ENCODE measurements around the gene SERP2.

The SERP2 gene

DNA sequence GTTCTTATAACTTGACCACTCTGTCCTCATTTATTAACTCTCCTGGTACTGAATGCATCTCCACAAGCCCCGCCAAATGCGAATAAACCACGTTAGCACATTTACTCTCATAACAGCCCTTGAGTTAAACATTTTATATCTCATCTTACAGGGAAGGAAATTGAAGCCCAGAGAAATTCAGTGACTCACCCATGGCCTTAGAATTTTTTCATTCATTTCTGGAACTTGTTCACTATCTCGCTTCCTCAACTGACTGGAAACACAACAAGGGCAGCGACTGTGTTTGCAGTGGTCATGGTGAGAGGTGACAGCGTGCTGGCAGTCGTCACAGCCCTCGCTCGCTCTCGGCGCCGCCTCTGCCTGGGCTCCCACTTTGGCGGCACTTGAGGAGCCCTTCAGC is 39.5 kb downstream of the SERP2 start:
- DNase-seq: no peak

DNA sequence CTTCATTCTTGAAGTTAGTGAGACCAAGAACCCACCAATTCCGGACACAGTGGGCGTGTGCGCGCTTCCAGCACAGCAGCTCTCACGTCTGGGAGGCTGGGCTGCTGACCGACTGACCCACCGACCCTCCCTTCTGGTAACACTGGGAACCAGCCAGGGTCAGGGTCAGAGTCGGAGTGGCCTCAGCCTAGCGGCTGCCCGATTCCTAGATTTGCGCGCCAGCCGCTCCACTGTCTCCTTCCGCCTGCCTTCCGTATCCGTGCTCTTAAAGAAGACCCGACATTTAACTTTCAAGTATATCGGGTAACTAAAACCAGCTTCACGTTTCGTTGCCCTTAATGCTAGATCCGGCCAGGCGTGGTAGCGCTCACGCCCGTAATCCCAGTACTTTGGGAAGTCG is 41.1 kb downstream of the SERP2 start:
- DNase-seq: no peak

DNA sequence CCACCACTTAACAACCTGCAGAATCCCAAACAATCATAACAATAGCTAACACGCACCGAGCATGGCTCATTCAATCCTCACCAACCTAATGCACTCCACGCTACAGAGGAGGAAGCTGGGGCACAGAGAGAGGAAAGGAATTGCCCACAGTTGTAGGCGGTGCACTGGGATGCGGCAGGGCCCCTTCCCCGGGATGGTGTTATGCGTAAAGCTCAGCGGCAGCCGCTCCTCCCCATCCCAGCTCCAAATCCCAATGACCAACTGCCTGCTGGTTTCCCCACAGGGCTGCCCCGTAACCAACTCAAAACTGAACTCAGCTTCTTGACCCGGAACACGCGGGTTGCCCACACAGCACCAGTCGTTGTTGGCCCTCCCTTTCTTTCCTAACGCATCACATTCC is 42.2 kb downstream of the SERP2 start:
- DNase-seq: no peak

DNA sequence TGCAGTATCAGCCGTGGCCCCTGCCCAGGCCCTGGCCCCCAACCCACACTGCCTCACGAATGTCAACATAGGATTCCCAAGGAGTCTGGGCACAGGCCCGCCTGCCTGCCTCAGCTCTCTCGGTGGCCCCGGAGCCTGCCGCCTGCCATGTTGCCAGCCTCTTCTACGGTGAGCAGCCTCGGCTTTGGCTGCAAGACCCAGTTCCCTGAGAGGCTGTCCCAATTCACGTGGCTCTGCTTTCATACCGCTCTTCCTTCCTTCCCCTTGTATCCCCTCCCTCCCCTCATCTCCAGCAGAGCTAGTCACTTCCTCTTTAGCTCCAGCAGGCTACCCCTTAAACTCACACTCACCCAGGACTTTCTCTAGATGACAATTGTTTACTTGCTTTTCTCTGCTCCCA is 42.7 kb downstream of the SERP2 start:
- DNase-seq: peak; percentile 82

DNA sequence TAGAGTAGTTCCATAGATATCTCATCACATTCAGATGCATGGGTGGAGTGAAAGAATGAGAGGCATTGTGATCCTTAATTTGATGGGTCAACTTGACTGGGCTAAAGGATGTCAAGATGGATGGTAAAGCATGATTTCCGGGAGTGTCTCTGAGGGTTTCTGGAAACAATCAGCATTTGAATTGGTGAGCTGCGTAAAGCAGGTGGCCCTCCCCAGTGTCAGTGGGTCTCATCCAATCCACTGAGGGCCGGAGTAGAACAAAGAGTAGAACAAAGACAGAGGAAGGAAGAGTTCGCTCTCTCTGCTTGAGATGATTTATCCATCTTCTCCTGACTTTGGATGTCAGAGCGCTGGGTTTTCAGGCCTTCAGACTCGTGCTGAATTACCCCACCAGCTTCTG is 43.1 kb downstream of the SERP2 start:
- no peak for DNase-seq

DNA sequence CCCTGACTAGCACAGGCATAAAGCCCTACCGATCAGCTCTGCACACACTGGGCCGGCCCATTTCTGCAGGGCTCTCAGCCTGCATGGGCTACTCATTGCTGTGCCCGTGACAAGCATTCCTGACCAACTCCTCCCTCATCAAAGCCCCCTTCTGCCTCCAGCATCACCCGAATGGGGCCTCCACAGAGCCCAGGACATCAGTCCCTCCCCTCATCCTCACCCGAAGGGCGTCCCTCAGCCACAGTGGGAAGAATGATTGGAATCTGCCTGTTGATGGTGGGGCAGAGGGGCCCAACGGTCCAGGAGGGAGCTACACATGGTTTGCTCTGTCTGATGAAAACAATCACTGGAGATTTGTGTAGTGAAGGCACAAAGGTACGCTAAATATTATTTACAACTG is 43.8 kb downstream of the SERP2 start:
- no peak for DNase-seq

DNA sequence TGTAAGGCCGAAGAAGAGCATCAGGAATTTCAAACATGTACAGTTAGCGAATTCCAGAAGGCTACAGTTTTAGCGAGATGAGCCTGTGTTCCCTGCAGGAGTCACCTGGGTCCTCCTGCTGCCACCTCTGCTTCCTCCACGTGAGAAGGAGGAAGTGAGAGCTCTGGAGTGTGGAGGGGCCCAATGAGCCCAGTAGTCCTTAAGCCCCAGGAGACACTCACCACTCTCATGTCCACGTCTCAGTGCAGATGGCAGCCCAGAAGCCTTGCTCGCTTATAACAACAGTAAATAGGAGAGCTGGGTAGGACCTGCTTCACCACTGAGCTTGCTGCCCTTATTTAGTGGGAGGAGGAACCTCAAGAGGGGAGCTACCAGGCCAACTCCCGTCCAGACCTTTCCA is 44.3 kb downstream of the SERP2 start:
- no peak for DNase-seq

DNA sequence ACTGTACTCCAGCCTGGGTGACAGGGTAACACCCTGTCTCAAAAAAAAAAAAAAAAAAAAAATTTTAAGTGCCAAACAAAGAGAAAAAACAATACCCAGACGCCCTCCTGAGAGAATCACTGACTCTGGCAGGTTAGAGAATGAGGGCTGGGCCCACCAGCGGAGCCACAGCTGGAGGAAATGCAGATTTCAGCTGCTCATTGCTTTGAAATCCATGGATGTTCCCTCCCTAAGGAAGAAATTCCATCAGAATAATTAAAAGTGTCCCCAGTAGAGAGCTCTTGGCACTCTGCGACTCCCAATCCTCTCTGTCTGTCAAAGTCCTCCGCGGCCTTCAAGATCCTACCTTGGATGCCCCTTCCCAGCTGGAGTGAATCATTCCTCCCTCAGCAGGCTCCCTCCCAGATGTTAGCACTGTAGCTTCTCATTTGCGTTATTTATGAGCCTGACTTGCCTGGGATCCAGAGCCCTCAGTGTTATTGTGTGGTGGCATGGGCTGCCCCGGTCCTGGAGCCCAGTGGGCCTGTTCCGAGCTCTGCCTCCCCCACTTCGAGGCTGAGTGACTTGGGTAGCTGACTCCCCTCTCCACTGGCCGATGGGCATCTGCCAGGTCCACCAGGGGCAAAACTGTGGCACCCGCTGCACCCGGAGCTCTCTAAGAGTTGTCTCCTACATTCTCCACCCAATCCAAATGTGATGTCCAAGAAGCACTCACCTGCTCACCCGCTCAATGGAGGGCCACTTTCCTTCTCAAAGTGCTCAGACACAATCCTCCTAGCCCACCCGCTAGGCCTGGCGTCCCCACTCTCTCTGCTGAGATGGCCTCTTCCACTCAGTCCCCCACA is 47.0 kb downstream of the SERP2 start:
- DNase-seq: no peak

DNA sequence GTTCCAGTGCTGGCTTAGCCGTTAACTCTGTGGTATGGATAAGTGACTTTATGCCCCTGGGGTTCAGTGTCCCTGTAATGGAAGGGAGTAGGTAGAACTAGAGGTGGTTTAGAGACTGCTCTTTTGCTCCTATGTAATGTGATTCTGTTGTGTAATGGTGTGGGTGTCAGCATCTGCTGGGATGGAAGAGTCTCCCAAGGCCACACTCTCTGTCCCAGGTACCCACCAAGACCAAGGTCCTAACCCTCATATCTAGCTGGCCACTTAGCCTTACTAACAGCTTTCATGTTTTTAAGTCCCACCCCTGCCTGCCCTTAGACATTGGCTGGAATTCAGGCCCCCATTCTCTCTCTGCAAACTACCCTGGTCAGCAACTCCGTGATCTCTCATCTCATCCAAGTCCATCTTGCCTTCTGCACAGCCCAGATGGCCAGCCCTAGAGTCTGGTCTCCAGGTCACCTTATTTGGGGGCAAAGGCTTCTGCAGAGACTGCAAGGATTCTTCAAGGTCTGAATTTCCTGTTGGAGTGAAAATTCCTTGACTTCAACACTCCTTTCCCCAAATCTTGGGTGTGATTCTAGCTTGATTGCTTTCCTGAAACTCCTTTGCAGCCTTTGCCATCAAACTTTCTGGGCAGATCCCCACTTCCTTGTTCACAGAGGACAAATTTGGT is 48.4 kb downstream of the SERP2 start:
- DNase-seq: no peak

DNA sequence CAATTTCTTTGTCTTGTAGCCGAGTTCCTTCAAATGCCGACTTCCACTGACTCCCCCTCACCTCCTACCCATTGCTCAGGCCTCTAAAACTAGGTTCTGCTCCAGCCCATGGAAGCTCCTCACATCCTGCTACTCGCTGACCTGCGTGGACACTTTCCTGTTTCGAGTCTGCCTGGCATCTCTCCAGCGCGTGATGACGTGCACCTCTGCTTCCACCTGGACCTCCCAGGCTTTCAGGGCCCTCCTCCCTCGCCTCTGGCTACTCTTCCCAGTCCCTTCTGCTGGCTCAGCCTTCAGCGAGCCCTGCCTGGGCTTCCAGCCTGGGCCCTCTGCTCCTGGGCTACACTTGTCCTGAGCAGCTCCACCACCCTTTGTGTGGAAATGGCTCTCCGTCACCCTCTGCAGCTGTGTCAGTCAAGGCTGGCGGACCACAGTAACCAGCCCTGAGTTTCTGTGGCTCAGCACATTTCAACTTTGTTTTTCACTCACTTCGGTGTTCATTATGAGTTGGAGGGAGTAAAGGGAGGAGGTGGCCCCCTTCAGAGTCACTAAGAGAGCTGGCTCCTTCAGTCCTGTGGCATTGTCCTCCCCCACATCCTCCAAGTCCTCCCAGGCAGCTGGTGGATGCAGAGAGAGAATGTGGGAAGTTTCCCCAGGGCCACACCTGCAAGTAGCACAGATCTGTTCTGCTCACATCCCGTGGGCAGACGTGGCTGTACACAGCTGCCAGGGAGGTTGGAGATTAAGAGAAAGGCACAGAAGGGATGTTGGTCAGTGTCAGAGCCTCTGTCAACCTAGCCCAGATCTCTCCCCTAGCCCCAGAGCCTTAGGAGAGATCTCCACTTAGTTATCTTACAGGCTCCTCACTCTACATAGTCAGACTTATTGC is 49.4 kb downstream of the SERP2 start:
- no peak for DNase-seq

DNA sequence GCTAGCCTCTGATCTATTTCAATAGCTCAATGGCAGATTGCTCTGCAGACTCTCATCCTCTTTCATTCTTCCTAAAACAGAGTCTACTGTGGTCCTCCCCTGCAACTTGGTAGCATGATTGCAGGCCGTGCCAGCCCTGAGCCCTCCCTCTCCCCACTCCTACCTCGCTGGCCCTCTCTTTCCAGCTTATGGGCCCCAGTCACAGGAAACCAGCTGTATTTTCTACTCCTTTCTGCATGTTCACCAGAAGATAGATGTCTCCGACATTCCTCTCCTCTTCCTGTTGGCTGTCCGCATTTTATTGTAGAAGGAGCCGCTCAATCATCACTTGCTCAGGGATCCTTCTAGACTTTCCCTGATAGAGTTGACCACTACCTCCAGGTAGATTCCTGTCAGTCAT is 50.2 kb downstream of the SERP2 start:
- no peak for DNase-seq

DNA sequence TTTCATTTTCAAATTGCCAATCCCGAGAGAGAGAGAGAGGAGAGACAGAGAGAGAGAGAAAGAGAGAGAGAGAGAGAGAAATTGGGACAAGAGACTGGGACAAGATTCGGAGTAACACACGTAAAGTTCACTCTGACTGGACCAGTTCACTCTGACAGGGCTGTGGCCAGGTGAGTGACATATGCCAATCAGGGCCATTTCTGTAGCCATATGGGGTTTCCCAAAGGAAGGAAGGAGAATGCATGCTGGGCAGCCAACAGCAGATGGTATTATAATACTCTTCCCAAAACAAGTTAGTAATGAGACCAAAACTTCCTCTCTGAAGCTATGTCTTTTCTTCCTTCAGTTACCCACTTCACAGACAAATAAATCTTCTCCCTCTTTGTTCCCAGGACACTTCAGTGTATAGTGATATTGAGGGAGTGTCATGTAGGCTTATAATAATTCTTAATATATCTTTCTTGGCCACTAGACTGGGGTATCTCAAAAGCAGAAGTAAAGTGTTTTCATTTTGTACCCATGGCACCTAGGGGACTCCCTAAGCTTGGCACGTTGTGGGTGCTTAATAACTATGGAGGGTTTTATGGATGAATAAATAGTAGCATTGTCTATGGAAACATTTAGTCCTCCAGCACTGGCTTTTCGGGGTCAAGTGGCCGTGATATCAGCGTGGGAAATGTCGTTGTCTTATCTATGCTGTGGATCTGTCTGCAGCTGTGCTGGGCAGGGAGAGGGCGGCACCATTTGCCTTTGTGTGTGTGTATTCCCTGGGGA is 51.6 kb downstream of the SERP2 start:
- no peak for DNase-seq

DNA sequence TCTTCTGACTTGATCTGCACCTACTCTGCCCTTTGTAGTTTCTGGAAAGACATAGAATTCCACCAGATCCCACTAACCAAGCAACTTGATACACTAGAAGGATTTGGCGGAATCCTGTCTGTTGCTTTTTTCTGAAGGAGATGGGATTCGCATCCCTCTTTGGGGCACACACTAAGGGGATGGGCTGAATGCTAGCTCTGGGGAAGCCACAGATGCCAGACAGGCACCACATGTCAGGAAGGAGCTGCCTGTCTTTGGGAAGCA is 52.1 kb downstream of the SERP2 start:
- DNase-seq: no peak

DNA sequence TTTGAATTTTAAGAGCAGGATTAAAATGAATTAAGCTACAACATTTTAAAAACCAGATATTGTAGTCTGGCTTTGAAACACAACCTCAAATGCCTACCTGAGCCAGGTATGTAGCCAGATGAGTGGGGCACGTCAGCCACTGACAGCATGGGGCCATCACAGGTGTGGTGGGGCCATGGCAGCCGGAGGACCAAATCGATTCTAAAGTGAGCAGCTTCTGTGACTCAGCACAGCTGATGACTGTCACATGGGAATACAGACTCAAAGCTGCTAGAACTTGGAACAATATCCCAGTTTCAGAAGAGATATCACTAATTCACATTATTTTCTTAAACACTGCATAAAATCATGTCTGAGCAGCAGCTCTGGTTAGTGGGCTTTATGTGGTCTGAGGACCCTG is 52.8 kb downstream of the SERP2 start:
- no peak for DNase-seq

DNA sequence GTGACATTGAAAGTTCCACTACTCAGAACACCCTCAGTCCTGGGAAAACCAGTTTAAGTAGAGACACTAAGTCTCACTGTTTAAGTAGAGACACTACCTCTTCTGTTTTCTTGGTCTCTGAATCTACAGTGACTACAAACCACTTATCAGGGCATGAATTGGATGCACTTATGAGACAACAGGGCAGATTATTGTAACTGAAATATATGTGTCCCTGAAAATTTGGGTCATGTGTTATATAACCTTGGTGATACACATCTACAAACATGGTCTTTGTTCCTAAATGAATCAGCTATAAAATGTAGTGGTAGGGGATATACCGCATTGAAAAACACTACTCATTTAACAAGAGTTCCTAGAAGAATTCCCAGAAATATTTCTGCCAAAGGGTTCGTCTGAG is 55.7 kb downstream of the SERP2 start:
- no peak for DNase-seq

DNA sequence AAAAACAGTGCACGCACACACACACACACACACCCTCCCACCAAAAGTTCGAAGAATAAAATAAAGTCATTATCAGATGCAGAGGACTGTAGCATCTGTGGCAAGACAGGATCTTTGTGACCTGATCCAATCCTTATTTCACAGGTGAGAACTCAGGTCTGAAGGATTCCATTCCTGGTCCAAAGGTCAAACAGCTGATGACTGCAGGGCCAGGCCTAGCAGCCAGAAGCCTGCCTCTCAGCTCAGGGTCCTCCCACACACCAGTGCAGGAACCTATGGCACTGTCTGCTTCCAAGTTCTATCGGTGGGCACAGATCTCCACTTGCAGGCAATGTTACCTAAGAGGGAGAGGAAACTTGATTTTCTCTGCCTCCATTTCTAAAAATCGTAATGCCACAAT is 57.5 kb downstream of the SERP2 start:
- DNase-seq: no peak

DNA sequence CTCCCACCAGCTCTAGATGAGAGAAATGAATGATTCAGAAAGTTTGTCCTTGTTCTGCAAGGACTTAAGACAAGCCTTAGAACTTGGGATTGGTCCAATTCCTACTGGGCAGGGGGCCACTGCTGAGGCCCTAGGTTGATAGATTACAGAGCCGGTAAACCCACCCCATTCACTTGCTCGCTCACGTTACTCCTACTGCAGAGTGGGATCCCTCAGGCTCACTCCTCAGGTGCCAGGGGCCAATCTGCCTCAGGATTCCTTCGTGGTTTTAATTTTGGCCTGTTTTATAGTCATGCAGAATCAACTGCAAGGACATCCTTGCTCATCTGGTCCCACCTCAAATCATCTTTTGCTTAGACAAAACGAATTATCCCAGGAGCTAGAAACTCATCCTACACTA is 59.0 kb downstream of the SERP2 start:
- no peak for DNase-seq

DNA sequence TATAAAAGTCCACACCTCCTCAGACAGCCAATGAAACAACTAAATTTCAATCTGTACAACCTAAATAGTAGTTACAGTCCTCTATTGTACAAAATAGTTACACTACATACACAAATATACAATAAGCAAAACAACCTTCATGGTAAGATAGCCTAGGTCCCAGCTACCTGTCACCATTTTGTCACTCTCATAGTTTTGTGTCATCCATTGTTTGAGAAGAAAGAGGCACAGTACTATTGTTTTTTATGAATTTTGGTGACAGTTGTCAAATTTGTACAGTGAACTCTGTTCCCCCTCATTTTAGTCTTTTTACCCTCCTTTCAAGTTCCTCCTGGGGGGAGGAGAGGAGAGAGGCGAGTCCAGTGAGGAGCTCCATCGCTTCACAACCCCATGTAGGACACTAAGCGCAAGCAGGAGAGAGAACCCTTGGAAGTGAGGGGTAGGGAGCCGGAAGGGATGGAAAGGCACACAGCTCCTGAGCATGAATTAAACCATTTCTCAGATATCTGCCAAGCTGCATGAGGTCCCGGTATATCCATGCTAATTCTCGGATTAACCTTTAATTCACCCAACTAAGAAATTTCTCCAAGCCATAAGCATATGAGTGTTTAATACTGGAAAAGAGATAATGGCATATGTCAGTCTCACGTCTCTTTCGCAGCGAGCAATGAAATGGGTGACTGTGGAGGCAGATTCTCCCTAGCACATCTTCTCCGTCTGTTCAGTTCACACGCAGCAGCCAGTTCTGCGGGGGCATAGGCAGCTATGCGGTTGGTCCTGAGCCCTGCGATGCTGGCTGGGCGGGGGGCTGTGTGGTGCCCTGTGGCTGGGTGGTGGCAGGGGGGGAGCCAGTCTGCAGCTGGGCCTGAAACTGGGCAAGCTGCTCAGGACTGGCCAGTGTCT is 60.5 kb downstream of the SERP2 start:
- no peak for DNase-seq

DNA sequence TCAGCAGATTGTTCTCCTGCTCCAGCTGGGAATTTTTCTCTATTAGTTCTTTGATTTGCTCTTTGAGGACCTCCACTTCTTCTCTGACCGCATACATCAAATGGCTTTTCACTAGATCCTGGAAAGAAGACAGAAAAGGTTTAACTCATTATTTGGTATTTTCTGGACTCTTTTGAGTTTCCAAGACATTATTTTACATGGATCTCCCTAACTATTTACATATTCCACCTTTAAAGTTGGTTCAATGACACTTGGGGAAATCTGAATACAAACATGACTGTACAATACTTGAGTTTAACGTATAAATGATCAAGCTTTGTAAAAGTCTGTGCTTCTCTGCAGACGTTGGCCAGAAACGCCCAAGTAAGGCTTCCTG is 61.1 kb downstream of the SERP2 start:
- DNase-seq: no peak

DNA sequence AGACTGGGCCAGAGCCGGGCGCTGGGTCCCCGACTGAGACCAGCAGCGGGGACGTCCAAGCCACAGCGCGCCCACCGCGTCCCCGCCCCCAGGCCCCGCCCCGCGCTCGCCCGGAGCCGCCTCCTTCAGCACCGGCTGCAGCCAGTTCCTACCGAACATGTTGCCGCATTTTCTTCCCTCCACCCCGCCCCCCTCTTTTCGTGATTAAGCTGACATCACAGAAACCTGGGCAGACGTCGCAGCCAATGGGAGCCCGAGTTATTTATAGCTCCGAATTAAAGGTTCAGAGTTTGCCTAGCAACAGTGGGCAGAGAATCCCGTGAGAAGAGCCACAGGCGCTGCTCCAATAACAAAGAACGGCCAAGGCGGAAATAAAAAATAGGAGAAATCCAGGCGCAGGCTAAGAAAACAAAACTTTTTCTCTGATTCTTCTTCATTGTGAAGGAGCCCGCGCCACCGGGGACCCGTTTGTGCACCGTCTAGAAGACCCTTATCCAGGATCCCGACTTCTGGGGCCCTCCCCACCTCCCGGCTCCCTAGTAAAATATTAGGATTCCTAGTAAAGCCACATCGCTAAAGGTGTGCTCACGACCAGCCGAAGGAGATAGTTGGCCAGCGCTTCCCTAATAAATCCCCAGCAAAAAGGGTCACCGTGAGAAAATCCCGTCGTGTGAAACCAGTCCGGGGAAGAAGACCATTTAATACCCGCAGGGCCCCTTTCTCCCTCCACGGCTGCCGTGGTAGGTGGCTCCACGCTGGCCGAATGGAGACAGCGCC is 61.7 kb downstream of the SERP2 start:
- peak; percentile 86 for DNase-seq

DNA sequence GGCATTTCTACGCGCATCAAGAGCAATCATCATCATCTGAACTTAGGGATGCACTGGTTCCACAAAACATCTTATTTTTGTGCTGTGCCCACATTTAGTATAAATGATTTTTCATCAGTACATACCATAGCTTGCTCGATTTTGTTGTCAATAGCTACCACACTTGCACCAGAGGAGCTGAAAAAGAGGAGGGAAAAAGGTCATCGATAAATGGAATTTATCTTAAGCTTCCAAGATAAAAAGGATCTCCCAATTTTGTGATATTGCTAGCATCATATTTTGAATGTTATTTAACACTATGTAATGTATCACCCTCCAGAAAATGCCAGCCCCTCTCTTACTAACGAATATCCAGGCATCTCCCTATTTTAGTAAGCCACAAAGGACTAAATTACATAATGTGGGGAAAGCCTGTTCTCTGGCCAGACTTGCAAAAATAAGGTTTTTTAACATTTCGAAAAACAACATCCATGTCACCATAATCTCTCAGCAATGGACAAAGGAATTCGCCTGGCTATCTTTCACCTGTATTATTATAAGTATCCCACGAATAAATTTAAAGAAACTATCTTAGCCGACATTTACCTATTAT is 62.4 kb downstream of the SERP2 start:
- no peak for DNase-seq

Measured in KG1 (cell line).